ENCODE results near the gene HOXC13. TPM values are rescaled to one million over a fixed set of nuclear protein-coding genes. Genes with fewer than 3 reads are reported as not detected.

Gene HOXC13
- total RNA-seq, 1 experiment from 2014 or later = 0.09 TPM

- DNase-seq (ENCODE audit: low spot score) = no peak
- no peak for ATAC-seq
- Mint-ChIP-seq H3K4me3 (no peak overlapping the region), H3K9me3 (no peaks in the 10 kb centered on the region), H3K27me3 (ENCODE audit: low read depth) (peaks cover 100% of the 10 kb centered on the region), H3K36me3 (no peaks in the 10 kb centered on the region), H3K27ac (no peak overlapping the region), H3K4me1 (peaks cover 16% of the 10 kb centered on the region)
- ChIA-PET POLR2A (no interaction called here), CTCF (no interaction called here)
- TF ChIP-seq ERG (CRISPR knock-in tag; IDR thresholded peaks at IDR 0.05) (no peak), CTCF (IDR thresholded peaks at IDR 0.05) (no peak), ATF1 (CRISPR knock-in tag; IDR thresholded peaks at IDR 0.05) (no peak), SMAD3 (CRISPR knock-in tag; IDR thresholded peaks at IDR 0.05; ENCODE audit: borderline replicate concordance) (no peak), ZBTB43 (CRISPR knock-in tag; IDR thresholded peaks at IDR 0.05) (no peak), CREM (CRISPR knock-in tag; IDR thresholded peaks at IDR 0.05) (no peak), TCF7 (CRISPR knock-in tag; IDR thresholded peaks at IDR 0.05; ENCODE audit: low read depth) (no peak), NFYB (CRISPR knock-in tag; conservative IDR thresholded peaks at IDR 0.05; ENCODE audit: low read depth) (no peak), IRF1 (CRISPR knock-in tag; IDR thresholded peaks at IDR 0.05) (no peak), PRRX2 (CRISPR knock-in tag; IDR thresholded peaks at IDR 0.05) (no peak), IRF2 (CRISPR knock-in tag; IDR thresholded peaks at IDR 0.05; ENCODE audit: borderline replicate concordance, low read depth) (no peak), E2F5 (CRISPR knock-in tag; IDR thresholded peaks at IDR 0.05) (no peak)
Observed at GRCh38 chr12:53972152-53972702, 33.6 kb downstream of the HOXC13 start.

- Mint-ChIP-seq H3K9me3 (no peaks in the 10 kb centered on the region), H3K27ac (no peak within 1 kb of the TSS), H3K27me3 (ENCODE audit: low read depth) (peaks cover 100% of the 10 kb centered on the region), H3K4me1 (peaks cover 16% of the 10 kb centered on the region), H3K4me3 (peak within 1 kb of the TSS; percentile 64), H3K36me3 (no peaks in the 10 kb centered on the region)
- POLR2A ChIA-PET = no interaction called here
- no peak for DNase-seq (ENCODE audit: low spot score)
- TF ChIP-seq MXD4 (CRISPR knock-in tag; IDR thresholded peaks at IDR 0.05; ENCODE audit: borderline replicate concordance) (no peak), USF2 (CRISPR knock-in tag; IDR thresholded peaks at IDR 0.05) (peak; percentile 41)
- no peak for ATAC-seq
- CTCF ChIA-PET = interaction anchor here (0.8 to 1.2 kb wide), 4 partner anchors 15 to 427 kb away, joined by 3 to 4 read pairs (median 3); partner anchors contain the start of gene HOXC8
Observed at GRCh38 chr12:53972722-53973235, 34.1 kb downstream of the HOXC13 start, which contains the start of gene HOXC11. Gene HOXC11, plus strand, starts transcription at chr12:53973126. Its CDS starts 116 bp downstream, at chr12:53973242.
